SU-DHL-6 (cell line): ENCODE measurements around the gene SLC16A11.

Experiments used
- CTCF ChIP-seq: fragments of 200-600 bp; sonication (generic); IDR thresholded peaks from one replicate; pipeline ENCODE4 v1.5.1; 2017; ENCODE audit warnings: antibody characterized with exemption, mild to moderate bottlenecking, low read length, moderate library complexity; ENCODE audit not compliant: insufficient read depth, poor library complexity, severe bottlenecking
- EZH2phosphoT487 ChIP-seq: fragments of 200-600 bp; sonication (generic), shearing (Covaris generic); conservative IDR thresholded peaks from 2 replicates; pipeline ENCODE4 v1.6.1; 2018; ENCODE audit warnings: mild to moderate bottlenecking, antibody characterized with exemption, low read length, moderate library complexity, mixed read lengths

- TF ChIP-seq CTCF (no peak), EZH2phosphoT487 (no peak)
Measured at GRCh38 chr17:7048968-7049367, 5.1 kb upstream of the SLC16A11 start.
